Ascending aorta (tissue), 2 donors: ENCODE measurements around the gene HRK. TPM values are rescaled to one million over a fixed set of nuclear protein-coding genes. Genes with fewer than 3 reads are reported as not detected.

Experiments
- DNase-seq, 2 donors: peaks; one replicate each; pipeline ENCODE4 v3.0.0-alpha.2; 2019; ENCODE audit warnings: low spot score in 2 of 2
- H3K27ac ChIP-seq, 2 donors: fragments of 200-600 bp; sonication (generic); one replicate each; pipeline ENCODE4 v1.5.1; 2016 to 2017; ENCODE audit warnings: mild to moderate bottlenecking in 1 of 2
- H3K27me3 ChIP-seq: fragments of 200-600 bp; sonication (generic); one replicate; pipeline ENCODE4 v1.5.1; 2017
- H3K36me3 ChIP-seq, 2 donors: fragments of 200-600 bp; sonication (generic); one replicate each; pipeline ENCODE4 v1.5.1; 2016
- H3K4me1 ChIP-seq, 2 donors: fragments of 200-600 bp; sonication (generic); one replicate each; pipeline ENCODE4 v1.5.1; 2016 to 2017; ENCODE audit warnings: mild to moderate bottlenecking in 1 of 2
- H3K4me3 ChIP-seq, 2 donors: fragments of 200-600 bp; sonication (generic); one replicate each; pipeline ENCODE4 v1.5.1; 2016 to 2017; ENCODE audit warnings: mild to moderate bottlenecking in 1 of 2
- H3K9me3 ChIP-seq, 2 donors: fragments of 200-600 bp; sonication (generic); one replicate each; pipeline ENCODE4 v1.5.1; 2016
- intact Hi-C: fragments of 100-400 bp; cut with DNase I; formaldehyde crosslinking; loops from one replicate; pipeline ENCODE4 v1.15.1; 2023
- total RNA-seq: library from RNA; depleted of rRNA; stranded (reverse); fragments of >200 nt; gene quantifications from one replicate; pipeline ENCODE4 v1.1.0, GENCODE V29; 2016
- TF ChIP-seq, protein P1 (sequence below), 3 experiments: fragments of 200-600 bp in 2 of 3; fragments of 450-650 bp in 1 of 3; sonication (generic) in 2 of 3; IDR thresholded peaks; one replicate each; pipeline ENCODE4 v1.5.1; 2016 to 2019; ENCODE audit warnings: antibody characterized with exemption in 3 of 3, mild to moderate bottlenecking in 1 of 3, moderate library complexity in 1 of 3

HRK gene
- total RNA-seq, 1 donor from 2014 or later: not detected

- Histone ChIP-seq H3K36me3 (no peaks in the 10 kb centered on the region), H3K27me3 (peaks cover 12% of the 10 kb centered on the region), H3K4me3 (peak overlapping the region; percentile 31 to 58), H3K27ac (no peak overlapping the region), H3K4me1 (peaks cover 10 to 24% of the 10 kb centered on the region in 2 donors), H3K9me3 (peaks cover 3 to 5% of the 10 kb centered on the region in 2 donors)
- intact Hi-C loops: no loop called here
- no peak for DNase-seq
- TF ChIP-seq, protein P1, sequence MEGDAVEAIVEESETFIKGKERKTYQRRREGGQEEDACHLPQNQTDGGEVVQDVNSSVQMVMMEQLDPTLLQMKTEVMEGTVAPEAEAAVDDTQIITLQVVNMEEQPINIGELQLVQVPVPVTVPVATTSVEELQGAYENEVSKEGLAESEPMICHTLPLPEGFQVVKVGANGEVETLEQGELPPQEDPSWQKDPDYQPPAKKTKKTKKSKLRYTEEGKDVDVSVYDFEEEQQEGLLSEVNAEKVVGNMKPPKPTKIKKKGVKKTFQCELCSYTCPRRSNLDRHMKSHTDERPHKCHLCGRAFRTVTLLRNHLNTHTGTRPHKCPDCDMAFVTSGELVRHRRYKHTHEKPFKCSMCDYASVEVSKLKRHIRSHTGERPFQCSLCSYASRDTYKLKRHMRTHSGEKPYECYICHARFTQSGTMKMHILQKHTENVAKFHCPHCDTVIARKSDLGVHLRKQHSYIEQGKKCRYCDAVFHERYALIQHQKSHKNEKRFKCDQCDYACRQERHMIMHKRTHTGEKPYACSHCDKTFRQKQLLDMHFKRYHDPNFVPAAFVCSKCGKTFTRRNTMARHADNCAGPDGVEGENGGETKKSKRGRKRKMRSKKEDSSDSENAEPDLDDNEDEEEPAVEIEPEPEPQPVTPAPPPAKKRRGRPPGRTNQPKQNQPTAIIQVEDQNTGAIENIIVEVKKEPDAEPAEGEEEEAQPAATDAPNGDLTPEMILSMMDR (IDR thresholded peaks at IDR 0.05): no peak
These were observed 2.4 kb downstream of the HRK start for GRCh38 chr12:116878567-116879508.

GRCh38 chr12:116876151-116876869 lies 4.9 kb downstream of the HRK start:
- TF ChIP-seq, protein P1 (IDR thresholded peaks at IDR 0.05): no peak
- H3K27me3 ChIP-seq: peaks cover 8% of the 10 kb centered on the region
- no peak overlapping the region for H3K27ac ChIP-seq
- H3K4me1 ChIP-seq: peaks cover 10 to 18% of the 10 kb centered on the region in 2 donors
- no peak for DNase-seq
- no peak overlapping the region for H3K4me3 ChIP-seq
- intact Hi-C loops: no loop called here
- H3K36me3 ChIP-seq: no peaks in the 10 kb centered on the region
- peaks cover 3 to 5% of the 10 kb centered on the region in 2 donors for H3K9me3 ChIP-seq

- no peak overlapping the region for H3K27ac ChIP-seq
- no peak overlapping the region for H3K4me3 ChIP-seq
- TF ChIP-seq, protein P1 (IDR thresholded peaks at IDR 0.05): no peak
- peaks cover 3 to 5% of the 10 kb centered on the region in 2 donors for H3K9me3 ChIP-seq
- DNase-seq: no peak
- H3K4me1 ChIP-seq: peaks cover 8 to 10% of the 10 kb centered on the region in 2 donors
- no peaks in the 10 kb centered on the region for H3K36me3 ChIP-seq
- intact Hi-C loops: no loop called here
- peaks cover 6% of the 10 kb centered on the region for H3K27me3 ChIP-seq
These were observed 6.8 kb downstream of the HRK start for GRCh38 chr12:116874324-116874995.

- no peak overlapping the region for H3K27ac ChIP-seq
- intact Hi-C loops: no loop called here
- H3K4me3 ChIP-seq: no peak overlapping the region
- no peaks in the 10 kb centered on the region for H3K36me3 ChIP-seq
- TF ChIP-seq, protein P1 (IDR thresholded peaks at IDR 0.05): no peak
- no peaks in the 10 kb centered on the region for H3K4me1 ChIP-seq
- peaks cover 3 to 5% of the 10 kb centered on the region in 2 donors for H3K9me3 ChIP-seq
- DNase-seq: no peak
- H3K27me3 ChIP-seq: no peaks in the 10 kb centered on the region
These were observed 10.9 kb downstream of the HRK start for GRCh38 chr12:116870306-116870705.

DNA sequence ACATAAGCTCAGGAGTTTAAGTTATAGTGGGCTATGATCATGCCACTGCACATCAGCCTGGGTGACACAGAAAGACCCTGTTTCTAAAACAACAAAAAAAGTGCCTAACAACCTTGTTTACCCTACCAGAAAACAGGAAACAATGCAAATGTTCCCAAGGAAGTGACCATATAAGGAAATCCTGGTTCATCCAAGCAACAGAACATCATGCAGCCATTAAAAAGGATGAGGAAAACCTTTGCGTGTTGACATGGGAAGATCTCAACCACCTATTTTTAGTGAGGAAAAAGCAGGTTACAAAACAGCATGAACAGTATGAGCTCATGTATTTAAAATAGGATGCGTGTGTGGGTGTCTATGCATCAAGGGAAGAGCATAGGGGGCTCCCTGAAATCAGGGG lies 13.7 kb downstream of the HRK start:
- no peak overlapping the region for H3K27ac ChIP-seq
- H3K4me1 ChIP-seq: peaks cover 0 to 6% of the 10 kb centered on the region in 2 donors
- no peaks in the 10 kb centered on the region for H3K36me3 ChIP-seq
- intact Hi-C loops: no loop called here
- no peak for DNase-seq
- H3K9me3 ChIP-seq: no peaks in the 10 kb centered on the region
- TF ChIP-seq, protein P1 (IDR thresholded peaks at IDR 0.05): no peak
- no peaks in the 10 kb centered on the region for H3K27me3 ChIP-seq
- H3K4me3 ChIP-seq: no peak overlapping the region
